Activated naive CD4-positive, alpha-beta T cell (primary cell): ENCODE measurements around the gene IMP4.

ENCODE experiments used
- DNase-seq, 4 experiments: peaks; one replicate each; lab custom pipeline; 2025; lab: John Stamatoyannopoulos, UW

The IMP4 gene

GRCh38 chr2:130378206-130378897, 35.7 kb downstream of the IMP4 start:
- DNase-seq = no peak

GRCh38 chr2:130378898-130379214, 36.2 kb downstream of the IMP4 start:
- no peak for DNase-seq

- no peak for DNase-seq
These were observed 37.6 kb downstream of the IMP4 start for GRCh38 chr2:130380096-130380934.

- DNase-seq = no peak
These were observed 38.4 kb downstream of the IMP4 start for GRCh38 chr2:130381145-130381544.

- DNase-seq = no peak
These were observed 38.9 kb downstream of the IMP4 start for GRCh38 chr2:130381619-130382018.

- no peak for DNase-seq
These were observed 39.7 kb downstream of the IMP4 start for GRCh38 chr2:130382313-130382917.

- DNase-seq = no peak
These were observed 43.0 kb downstream of the IMP4 start for GRCh38 chr2:130385709-130386108.

- DNase-seq = no peak
These were observed 44.3 kb downstream of the IMP4 start for GRCh38 chr2:130387071-130387400.

- DNase-seq = no peak
These were observed 45.1 kb downstream of the IMP4 start for GRCh38 chr2:130387804-130388203.

GRCh38 chr2:130388221-130388907, 45.7 kb downstream of the IMP4 start:
- no peak for DNase-seq

- no peak for DNase-seq
These were observed 46.7 kb downstream of the IMP4 start for GRCh38 chr2:130389358-130389757.

GRCh38 chr2:130389783-130390182, 47.1 kb downstream of the IMP4 start:
- no peak for DNase-seq

- no peak for DNase-seq
These were observed 47.9 kb downstream of the IMP4 start for GRCh38 chr2:130390460-130391057.

GRCh38 chr2:130391058-130391871, 48.6 kb downstream of the IMP4 start:
- DNase-seq = peak; percentile 18 to 43 (median 31)

GRCh38 chr2:130391872-130392670, 49.4 kb downstream of the IMP4 start:
- no peak for DNase-seq

GRCh38 chr2:130393318-130393910, 50.7 kb downstream of the IMP4 start:
- no peak for DNase-seq
